Measurements from ENCODE around the gene DAZL.

DAZL gene

DNA sequence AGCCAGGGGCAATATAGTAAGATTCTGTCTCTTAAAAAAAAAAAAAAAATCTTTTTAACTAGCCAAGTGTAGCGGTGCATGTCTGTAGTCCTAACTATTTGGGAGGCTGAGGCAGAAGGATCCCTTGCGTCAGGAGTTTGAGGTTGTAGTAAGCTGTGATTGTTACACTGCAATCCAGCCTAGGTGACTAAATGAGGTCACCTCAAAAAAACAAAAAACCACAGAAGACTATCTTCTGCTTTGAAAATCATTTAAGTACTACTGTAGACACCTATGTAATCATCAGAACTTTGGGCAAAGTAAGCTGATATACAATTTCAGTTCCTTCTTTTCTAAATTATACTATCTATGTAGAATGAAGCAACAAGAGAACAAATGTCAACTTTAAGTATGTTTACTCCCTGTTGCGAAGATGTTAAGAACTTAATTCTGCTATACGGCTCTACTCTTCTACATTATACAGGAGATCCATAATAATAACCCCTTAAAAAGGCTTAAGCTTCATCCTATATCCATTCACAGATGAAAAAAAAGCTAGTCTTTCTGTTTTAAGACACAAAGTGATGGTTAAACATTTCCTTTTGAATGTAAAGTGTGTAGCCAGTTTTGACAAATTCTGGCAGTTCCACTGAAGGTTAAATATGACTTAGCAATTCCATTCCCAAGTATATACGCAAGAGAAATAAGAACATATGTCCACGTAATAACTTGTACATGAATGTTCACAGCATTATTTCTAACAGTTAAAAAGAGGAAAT lies 15.2 kb downstream of the DAZL start:
- DNase-seq = no peak

DNA sequence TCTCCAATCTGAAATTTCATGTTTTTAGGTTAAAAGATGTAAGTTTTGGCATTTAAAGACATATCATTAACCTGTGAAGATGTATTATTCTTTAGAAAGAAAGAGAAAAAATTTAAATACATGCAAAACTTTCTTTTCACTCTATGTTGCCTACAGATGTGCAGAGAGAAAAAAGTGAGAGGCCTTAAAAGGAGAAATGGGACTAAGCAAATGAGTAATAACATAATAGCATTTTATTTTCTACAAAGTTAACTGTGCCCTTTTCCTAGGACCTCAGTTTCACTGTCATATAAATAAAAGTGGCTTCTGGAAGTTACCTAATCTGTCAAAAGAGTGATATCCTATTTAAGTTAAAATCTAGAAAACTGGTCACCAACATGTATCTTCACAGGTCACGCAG lies 16.1 kb downstream of the DAZL start:
- DNase-seq = no peak

DNA sequence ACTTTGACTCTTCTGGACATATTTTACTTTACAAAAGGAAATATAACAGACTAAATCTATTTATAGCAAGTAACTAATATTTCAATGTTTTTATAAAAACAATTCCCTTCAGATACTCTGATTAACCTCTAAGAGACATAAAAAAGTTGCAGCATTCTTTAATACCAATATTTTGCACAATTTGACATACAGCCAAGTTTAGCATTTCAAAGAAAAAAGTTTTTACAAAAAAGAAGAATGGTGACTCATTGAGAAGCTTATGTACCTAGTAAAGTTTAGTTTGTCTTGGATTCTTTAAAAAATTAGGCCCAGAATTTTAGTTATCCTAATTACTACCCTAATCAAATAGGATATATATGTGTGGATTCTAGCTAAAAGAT lies 17.6 kb downstream of the DAZL start:
- DNase-seq = no peak

DNA sequence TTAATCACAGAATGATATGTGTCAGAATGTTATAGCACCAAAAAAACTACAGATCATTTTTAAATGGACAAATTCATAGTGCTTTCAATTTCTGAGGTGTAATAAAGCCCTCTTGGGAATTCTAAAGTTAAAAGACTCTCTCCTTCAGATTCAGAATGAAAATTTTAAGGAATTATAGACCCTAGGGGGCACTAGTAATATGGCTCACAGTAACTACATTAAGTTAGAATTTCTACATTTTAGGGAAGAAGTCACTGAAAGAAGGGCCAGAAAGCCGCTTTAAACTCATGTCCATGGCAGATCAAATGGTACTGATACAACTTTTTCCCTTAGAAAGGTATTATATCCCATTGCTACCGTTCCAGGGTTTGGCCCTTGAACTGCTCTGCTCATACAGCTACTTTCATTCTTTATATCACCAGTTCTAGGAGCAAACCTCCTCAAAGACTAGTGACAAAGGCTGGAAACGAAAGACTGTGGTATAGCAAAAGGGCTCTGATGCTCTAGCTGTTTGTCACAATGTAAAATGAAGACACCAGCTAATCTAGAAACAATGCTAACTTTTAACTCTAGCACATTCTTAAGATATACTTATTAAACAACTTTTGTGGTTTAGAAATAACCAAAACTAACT lies 18.1 kb downstream of the DAZL start:
- no peak for DNase-seq

DNA sequence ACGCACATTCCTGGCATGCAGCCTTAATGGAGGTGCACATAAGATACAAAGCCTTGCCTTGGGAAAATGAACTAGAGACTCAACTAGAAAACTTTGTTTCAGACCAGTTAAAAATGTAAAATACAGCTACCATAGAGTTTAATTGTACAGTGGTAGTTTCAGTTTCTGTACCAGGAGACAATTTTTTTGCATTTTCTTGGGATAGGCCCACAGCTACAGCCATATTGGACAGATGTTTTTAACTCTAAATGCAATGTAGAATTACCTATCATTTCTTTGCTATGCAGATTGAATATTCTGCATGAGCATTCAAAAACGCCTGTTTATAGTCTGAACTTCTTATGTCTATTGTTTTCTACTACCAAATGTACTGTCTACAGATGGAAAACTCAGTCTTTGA lies 20.3 kb downstream of the DAZL start:
- no peak for DNase-seq

DNA sequence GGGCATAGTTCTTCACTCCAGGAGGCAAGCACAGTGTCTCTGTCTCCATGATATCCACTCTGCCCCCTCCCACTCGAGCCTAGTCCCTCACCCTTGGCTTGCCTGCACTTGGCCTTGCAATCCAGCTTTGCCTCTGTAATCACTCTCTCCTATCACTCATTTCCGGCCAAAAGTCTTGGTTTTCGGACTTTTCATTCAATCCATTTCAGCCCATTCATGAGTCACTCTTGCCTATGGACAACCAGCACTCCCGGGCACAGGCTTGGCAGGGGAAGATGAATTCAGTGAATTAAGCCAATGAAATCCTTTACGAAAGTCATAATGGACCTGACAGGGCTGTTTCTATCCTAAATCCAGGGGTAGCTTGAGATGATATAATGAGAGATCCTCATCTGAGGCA lies 21.7 kb downstream of the DAZL start:
- DNase-seq = no peak

DNA sequence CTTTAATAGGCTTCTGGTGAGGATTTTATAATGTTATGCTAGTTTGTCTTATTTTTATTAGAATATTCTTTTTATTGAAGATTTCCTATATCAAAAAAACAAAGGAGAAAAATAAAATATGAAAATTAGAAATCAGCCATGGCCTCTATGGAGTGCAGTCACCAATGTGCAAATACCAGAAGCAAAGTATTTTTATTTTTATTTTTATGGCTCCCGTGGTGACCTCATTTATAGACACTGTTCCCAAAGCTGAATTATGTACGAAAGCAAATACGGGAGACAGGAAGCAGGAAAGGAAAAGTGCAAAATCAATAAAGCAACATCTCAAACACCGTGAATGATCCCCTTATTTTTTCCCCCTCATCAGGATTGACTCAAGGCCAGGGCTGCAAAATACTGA lies 35.1 kb downstream of the DAZL start:
- no peak for DNase-seq

DNA sequence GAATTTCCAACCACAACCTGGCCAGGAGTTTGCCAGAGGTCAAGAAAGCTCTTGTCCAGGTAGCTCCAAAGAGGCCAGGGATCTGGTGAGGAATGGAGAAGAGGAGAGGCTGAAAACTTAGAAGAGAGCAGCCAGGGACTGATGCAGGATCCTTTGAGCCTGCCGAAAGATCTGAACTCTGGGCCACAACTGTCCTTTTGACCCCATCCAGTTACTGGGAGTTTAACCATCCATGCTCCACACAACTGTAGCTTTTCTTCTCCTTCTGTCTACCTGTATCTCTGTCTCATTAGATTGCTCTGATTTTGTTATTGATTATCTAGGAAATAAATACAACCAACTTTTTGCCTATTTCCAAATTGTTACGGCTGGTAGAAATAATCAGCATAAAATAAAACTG lies 36.7 kb downstream of the DAZL start:
- no peak for DNase-seq

DNA sequence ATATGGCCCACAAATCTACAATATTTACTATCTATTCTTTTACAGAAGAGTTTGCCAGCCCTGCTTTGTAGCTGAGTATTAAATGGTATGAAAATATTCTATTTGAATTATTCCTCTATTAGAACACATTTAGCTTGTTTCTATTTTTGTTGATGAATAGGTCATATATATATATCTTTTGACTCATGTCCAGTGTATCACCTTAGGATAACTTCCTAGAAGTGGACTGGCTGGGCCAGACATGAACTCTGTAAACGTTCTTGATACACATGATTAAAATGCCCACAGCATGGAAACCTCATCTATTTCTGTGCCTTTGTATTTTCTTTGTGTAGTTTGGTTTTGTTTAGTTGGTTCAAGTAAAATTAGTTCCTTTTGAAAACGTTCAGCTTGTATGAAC lies 37.1 kb downstream of the DAZL start:
- no peak for DNase-seq

DNA sequence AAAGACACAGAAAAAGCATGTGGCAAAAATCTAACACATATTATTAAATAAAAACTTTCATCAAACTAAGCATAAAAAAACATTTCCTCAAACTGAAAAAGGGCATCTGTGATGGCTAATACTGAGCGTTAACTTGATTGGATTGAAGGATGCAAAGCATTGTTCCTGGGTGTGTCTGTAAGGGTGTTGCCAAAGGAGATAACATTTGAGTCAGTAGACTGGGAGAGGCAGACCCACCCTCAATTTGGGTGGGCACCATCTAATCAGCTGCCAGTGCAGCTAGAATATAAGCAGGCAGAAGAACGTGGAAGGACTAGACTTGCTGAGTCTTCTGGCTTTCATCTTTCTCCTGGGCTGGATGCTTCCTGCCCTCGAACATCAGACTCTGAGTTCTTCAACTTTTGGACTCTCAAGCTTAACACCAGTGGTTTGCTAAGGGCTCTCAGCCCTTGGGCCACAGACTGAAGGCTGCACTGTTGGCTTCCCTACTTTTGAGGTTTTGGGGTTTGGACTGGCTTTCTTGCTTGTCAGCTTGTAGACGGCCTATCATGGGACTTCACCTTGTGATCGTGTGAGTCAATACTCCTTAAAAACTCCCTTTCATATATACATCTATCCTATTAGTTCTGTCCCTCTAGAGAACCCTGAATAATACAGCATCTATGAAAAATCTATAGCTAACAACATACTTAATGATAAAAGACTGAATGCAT lies 45.4 kb downstream of the DAZL start:
- no peak for DNase-seq

DNA sequence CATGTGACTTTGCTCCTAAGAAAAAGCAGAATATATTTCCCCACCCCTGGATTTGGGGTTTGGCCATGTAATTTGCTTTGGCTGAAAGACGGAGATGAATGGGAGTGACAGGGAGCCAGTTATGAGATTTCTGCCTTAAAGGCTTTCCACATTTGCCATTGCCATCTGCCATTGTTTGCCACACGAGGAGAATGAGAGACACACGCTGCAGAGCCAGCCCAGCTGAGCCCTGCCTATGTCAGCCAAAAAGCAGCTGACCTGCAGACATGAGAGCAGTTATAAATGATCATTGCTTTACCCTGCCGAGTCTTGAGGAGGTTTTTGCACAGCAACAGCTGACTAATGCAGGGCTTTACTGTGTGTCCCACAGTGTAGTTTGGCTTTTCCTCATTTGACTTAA lies 51.1 kb downstream of the DAZL start:
- no peak for DNase-seq

DNA sequence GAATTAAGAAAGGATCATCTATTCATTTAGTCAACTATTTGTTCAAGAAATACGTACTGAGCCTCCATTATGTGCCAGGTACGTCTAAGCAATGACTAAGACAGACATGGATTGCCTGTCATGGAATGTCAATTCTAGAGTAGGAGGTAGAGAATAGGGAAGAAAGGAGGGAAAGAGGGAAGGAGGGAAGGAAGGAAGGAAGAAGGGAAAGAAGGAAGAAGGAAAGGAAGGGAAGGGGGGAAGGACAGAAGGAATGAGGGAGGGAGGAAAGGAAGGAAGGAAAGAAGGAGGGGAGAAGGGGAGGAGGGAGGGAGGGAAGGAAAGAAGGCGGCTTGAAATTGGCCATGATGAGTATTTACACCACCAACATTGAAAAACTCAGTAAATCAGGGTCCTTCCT lies 52.5 kb downstream of the DAZL start:
- DNase-seq = no peak

DNA sequence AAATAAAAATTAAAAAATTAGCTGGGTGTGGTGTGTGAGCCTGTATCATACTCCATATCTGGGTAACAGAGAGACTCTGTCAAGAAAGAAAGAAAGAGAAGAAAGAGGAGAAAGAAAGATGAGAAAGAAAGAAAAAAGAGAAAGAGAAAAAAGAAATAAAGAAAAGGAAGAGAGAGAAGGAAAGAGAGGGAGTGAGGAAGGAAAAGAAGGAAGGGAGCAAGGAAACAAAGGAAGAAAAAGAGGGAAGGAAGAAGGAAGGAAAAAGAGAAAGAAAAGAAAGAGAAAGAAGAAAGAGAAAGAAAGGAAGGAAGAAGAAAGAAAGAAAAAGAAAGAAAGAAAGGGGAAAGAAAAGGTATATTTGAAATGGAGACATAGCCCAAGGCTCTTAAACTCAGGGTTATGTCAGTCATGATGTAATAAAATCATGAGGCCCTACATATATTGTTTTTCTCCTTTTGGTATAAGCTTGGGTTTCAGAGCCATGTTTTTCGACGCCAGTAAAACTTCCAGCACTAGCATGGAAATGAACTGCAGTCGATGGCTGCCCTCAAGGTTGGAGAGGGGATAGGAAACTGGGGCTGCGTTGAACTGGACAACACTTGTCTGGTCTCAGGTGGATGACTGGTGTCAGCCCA lies 53.8 kb downstream of the DAZL start:
- no peak for DNase-seq

DNA sequence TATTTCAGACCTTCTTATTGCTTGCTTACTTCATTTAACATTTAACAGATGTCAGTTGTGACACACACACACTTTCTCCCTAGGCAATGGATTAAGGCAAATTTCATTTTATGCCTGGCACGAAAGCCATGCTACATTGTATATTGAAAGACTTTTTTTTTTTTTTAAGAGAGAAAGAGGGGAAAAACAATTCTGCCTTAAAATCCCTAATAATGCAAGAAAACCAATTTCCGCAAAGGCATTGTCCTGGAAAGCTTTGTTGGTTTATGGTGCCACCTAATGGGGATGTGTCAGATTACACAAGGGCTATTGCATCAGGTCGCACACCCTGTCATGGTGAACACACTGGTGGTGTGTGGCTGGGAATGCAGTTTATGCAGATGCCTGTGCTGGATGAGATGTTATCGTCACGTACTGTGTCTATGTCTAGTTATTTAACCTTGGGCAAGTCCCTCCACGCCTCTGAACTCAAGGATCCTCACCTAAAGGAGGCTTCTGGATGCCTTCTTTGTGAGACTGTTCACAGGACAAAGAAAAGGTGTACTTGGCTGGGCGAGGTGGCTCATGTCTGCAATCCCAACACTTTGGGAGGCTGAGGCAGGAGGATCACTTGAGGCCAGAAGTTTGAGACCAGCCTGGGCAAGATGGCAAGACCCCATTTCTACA lies 54.4 kb downstream of the DAZL start:
- DNase-seq = peak; percentile 59

DNA sequence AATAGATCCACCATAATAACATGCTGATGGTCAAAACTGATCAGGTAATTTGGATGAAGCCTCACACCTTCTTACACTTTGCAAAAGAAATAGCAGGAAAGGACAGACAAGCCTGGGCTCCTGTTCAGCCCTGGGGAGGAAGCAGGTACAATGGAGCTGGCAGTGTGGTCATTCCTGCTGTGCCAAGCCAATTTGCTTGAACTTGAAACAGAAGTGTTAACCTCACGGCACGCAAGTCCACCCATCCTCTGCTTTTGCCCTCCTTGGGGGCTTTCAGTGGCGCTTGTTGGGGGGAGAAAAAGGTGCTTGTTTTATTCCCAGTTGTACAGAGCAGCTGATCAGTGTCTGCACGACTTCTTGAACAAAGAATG lies 54.9 kb downstream of the DAZL start:
- no peak for DNase-seq

DNA sequence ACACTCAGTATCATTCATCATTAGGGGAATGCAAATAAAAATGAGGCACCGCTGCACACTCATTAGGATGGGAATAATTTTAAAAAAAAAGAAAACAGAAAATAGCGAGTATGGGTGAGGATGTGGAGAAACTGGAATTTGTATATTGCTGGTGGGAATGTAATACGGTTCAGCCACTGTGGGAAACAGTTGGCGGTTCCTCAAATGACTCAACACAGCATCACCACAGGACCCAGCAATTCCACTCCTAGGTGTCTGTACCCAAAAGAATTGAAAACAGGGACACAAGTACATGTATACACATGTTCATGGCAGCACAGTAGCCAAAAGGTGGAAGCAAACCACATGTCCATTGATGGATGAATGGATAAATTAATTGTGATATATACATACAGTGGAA lies 56.5 kb downstream of the DAZL start:
- no peak for DNase-seq

DNA sequence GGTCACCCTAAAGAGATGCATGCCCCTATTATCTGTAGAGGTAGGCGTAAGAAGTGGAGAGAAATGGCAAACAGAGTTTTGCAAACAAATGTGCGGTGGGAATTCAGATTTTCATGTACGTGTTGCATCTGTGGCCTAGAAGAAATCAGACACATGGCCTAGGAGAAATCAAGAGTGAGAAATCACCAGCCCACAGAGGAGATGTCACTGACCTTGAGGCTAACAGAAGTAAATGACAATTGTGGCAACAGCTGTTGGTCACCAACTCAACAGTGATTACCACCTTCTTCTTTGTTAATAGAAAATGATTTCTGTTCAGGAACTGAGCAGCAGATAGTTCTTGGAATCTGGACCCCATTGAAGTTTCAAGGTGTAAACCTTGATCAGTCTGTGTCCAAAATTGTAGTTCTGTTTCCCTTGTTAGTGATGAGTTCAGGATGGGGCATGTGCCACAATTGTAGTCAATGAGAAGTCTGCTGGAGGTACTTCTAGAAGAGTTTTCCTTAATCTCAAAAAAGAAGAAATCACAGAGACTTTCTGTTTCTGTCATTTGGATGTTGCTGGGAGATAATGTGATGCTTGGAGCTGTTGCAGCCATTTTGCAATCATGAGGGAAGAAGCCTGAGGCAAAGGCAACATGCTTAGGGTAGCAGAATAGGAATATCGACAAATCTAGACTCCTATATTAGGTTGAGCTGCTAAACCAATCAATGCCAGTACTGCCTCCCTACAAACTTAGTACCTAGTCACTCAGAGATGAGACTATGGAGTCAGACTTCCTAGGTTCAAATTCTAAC lies 57.5 kb downstream of the DAZL start:
- DNase-seq = no peak

DNA sequence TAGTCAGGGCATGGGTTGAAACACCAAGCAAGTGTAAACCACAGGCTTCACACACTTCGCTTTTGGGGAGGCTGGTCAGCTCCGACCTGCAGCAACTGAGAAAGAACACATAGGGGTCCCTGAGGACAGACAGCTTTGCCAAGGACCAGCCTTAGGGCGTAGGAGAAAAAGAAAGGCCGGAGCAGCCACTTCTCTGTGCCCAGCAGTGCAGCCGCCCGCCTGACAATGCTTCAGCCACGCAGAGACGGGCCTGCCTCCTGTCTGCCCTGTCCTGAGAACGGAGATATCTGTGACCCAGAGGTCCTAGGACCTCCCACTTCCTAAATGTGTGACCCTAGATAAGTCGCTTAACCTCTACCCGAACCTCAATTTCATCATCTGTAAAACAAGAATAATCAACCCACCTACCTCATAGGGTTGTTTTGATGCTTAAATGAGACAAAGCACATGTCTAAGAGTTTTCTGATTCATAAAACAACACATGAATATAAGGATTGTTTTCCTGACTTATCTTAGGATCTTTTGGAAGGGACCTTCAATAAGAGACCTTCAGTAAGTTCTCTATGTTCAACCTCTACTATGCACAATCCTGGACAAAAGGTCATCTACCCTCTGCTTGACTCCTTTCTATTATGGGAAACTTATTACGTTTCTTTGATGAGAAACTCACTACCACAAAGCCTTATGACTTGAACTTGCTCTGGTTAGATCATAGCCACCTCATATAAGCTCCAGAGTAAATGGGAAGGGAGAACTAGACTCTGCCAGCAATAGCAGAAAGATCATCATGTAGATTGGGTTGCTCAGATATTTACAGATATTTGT lies 58.8 kb downstream of the DAZL start:
- DNase-seq = no peak

DNA sequence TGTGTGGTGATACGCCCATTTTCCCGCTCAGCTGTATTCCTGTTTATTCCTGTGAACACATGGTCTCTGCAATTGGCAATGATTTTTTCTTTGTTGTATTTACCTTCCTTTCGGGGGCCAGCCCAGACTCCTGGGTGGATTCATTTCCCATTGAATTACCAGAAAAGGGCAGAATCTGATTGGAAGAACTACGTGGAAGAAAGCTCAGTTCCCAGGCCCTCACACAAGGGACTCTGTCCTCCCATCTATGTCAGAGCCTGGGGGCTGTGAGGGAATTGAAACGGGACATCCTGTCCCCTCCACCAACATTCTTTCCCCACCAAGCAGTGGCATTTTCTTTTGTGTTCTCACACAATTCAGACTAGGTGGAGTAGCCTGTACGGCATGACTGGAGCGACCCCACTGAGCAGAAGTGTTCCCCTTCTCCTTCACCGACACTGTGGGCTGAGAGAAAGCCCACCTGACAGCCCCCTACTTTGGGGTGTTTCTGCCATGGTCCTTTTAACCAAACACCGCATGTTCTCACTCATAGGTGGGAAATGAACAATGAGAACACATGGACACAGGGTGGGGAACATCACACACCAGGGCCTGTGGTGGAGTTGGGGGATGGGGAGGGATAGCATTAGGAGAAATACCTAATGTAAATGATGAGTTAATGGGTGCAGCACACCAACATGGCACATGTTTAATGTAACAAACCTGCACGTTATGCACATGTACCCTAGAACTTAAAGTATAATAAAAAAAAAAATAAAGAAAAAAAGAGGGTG lies 59.6 kb downstream of the DAZL start:
- DNase-seq = no peak

DNA sequence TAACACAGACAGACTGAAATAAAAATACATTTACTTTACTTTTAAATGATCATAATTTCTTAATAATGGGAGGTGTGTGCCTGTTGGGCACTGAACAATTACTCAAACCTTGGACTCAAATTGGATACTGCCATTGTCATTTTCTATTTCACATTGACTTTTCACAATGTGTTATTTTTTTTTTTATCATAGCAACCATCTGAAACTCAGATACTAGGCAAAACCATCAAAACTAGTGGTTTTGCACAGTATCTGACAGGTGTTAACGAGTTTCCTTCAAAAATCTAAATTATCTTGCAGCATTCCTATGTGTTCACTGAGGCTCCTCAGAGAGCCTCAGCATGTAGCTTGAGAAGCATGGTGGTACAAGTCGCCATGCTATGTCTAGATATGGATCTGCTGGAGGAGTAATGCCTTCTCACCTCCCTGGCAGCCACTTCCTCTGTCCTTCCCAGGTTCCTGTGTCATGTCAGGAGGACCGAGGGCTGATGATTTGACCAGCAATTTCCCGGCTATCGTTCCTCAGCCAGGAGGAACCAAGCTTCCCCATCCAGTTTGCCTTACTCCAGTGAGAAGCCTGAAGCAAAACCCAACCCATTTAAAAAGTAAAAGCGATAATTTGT lies 61.9 kb downstream of the DAZL start:
- no peak for DNase-seq
